BJ (cell line): ENCODE data around the gene INHBB. TPM values are rescaled to one million over a fixed set of nuclear protein-coding genes. Genes with fewer than 3 reads are reported as not detected.
"Not testable (repeated sequence)": the region's sequence is repeated elsewhere in the genome, so short reads cannot be mapped to it uniquely, and the experiment has no call there.

Experiments used
- CTCF ChIA-PET: fragments of 350-600 bp; formaldehyde crosslinking; extraction: SDS; loops from one replicate; lab custom pipeline; 2021; ENCODE audit warnings: antibody characterized with exemption, inconsistent platforms; lab: Yijun Ruan, JAX
- POLR2A ChIA-PET: fragments of 300-600 bp; sonication (Branson Sonifier 250); formaldehyde crosslinking; extraction: SDS; loops from one replicate; lab custom pipeline; 2021; ENCODE audit warnings: antibody characterized with exemption; lab: Charles Lee
- DNase-seq: peaks from one replicate; pipeline ENCODE4 v3.0.0-alpha.2; 2011; ENCODE audit warnings: low read depth
- H3K27me3 ChIP-seq: 2 replicates; pipeline ENCODE4 v1.6.0; 2011; ENCODE audit warnings: low read length; ENCODE audit not compliant: control insufficient read depth, insufficient read depth
- H3K36me3 ChIP-seq: 2 replicates; pipeline ENCODE4 v1.5.1; 2011; ENCODE audit warnings: low read length; ENCODE audit not compliant: control insufficient read depth, insufficient read depth
- H3K4me3 ChIP-seq: 2 replicates; pipeline ENCODE4 v1.5.1; 2011; ENCODE audit warnings: low read depth, mild to moderate bottlenecking, control low read depth, low read length
- CTCF ChIP-seq: IDR thresholded peaks from 2 replicates; pipeline ENCODE4 v1.5.1; 2011; ENCODE audit warnings: low read depth, mild to moderate bottlenecking, control low read depth, inconsistent platforms, low read length, moderate library complexity; ENCODE audit not compliant: insufficient read depth
- polyA plus RNA-seq: library from polyadenylated mRNA; depleted of rRNA; stranded (reverse); fragments of >200 nt; gene quantifications from 2 replicates; pipeline ENCODE4 v1.2.3, GENCODE V29; 2011

The INHBB gene
- polyA plus RNA-seq, 1 experiment: 3.9 TPM

GRCh38 chr2:120319123-120319522, 26.8 kb upstream of the INHBB start:
- ChIA-PET CTCF (interaction anchor here (0.5 to 0.9 kb wide), 2 partner anchors 22 to 189 kb away, joined by 3 to 4 read pairs; no protein-coding TSS in a partner anchor), POLR2A (no interaction called here)
- H3K27me3 ChIP-seq: peaks cover 8% of the 10 kb centered on the region
- H3K36me3 ChIP-seq: no peaks in the 10 kb centered on the region
- no peak for DNase-seq
- no peak overlapping the region for H3K4me3 ChIP-seq
- no peak for TF ChIP-seq CTCF

DNA sequence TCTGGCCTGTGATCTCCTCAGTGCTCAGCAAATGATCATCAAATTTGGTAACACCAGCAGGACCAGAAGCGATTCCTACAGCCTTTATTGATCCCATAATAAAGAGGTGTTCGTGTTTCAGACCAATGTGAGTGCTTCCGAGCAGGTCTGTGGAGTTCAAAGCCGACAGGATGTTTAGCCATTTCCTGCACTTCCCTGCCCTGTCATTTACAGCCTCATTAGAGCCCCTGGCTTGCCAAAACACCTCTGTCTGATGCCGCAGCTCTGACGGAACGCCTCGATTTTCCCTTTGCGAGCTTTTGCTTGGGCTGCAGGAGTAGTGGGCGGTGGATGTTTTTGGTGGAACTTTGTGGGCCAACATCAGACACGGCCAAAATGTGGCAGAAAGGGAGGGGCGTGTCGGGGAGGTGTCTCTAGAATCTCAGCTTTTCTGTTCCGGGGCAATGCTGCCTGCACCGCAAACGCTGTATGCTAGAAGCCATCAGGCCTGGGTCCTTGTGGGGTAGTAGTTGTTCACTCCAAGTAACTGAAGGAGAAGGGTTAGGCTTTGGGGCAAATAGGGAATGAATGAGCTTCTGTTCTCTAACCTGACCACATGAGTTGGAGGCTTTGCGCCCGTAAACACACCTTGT, 26.1 kb upstream of the INHBB start:
- ChIA-PET CTCF (interaction anchor here (0.5 to 0.9 kb wide), 2 partner anchors 24 to 190 kb away, joined by 3 read pairs; no protein-coding TSS in a partner anchor), POLR2A (no interaction called here)
- Histone ChIP-seq H3K4me3 (no peak overlapping the region), H3K36me3 (no peaks in the 10 kb centered on the region), H3K27me3 (peaks cover 8% of the 10 kb centered on the region)
- DNase-seq: no peak
- no peak for TF ChIP-seq CTCF

GRCh38 chr2:120320318-120320851, 25.6 kb upstream of the INHBB start:
- H3K36me3 ChIP-seq: no peaks in the 10 kb centered on the region
- TF ChIP-seq CTCF: no peak
- DNase-seq: no peak
- peaks cover 8% of the 10 kb centered on the region for H3K27me3 ChIP-seq
- ChIA-PET POLR2A (no interaction called here), CTCF (interaction anchor here (0.9 kb wide), 1 partner anchor 23 kb away, joined by 3 read pairs; no protein-coding TSS in a partner anchor)
- no peak overlapping the region for H3K4me3 ChIP-seq

DNA sequence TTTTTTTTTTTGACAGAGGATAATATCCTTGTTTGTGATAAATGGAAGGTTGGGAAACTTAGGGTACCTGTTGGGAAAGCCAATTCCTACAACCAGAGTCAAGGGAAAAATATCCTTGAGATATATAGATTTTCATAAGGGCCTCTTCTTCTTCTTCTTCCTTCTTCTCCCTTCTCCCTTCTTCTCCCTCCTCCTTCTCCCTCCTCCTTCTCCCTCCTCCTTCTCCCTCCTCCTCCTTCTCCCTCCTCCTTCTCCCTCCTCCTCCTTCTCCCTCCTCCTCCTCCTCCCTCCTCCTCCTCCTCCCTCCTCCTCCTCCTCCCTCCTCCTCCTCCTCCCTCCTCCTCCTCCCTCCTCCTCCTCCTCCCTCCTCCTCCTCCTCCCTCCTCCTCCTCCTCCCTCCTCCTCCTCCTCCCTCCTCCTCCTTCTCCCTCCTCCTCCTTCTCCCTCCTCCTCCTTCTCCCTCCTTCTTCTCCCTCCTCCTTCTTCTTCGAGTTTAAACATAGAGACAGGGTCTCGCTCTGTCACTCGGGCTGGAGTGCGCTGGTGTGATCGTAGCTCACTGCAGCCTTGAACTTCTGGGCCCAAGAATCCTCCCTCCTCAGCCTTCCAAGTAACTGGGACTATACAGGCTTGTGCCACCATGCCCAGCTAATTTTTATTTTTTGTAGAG, 24.9 kb upstream of the INHBB start:
- H3K4me3 ChIP-seq, H3K36me3 ChIP-seq, POLR2A ChIA-PET, DNase-seq: not testable (repeated sequence)
- peaks cover 10% of the 10 kb centered on the region for H3K27me3 ChIP-seq
- CTCF ChIA-PET: interaction anchor here (0.8 to 1.1 kb wide), 2 partner anchors 8 to 360 kb away, joined by 3 read pairs; no protein-coding TSS in a partner anchor

- H3K27me3 ChIP-seq: peaks cover 11% of the 10 kb centered on the region
- no peak overlapping the region for H3K4me3 ChIP-seq
- no peak for TF ChIP-seq CTCF
- ChIA-PET CTCF (interaction anchor here (0.8 to 1.1 kb wide), 3 partner anchors 9 to 359 kb away, joined by 3 to 4 read pairs (median 3); no protein-coding TSS in a partner anchor), POLR2A (no interaction called here)
- no peak for DNase-seq
- no peaks in the 10 kb centered on the region for H3K36me3 ChIP-seq
These were observed 24.1 kb upstream of the INHBB start for GRCh38 chr2:120321721-120322284.
